GM12878 (cell line): ENCODE data around the gene DUOX1. TPM values are rescaled to one million over a fixed set of nuclear protein-coding genes. Genes with fewer than 3 reads are reported as not detected.

Experiments used
- ATAC-seq: fragments of 200-7000 bp; cut with Tn5 transposase; 3 replicates; pipeline ENCODE4 v1.9.1; 2020; ENCODE audit warnings: mild to moderate bottlenecking, moderate library complexity
- BruUV-seq: library from RNA; stranded (reverse); fragments of 400-500 nt; replicated peaks from 2 replicates; lab custom pipeline; 2021; lab: Mats Ljungman, UMichigan
- CTCF ChIA-PET: fragments of 300-600 bp; sonication (Branson Sonifier 250); formaldehyde crosslinking; extraction: SDS; loops from one replicate; lab custom pipeline; 2021; ENCODE audit warnings: inconsistent platforms; lab: Yijun Ruan, JAX
- POLR2A ChIA-PET: fragments of 350-600 bp; formaldehyde crosslinking; extraction: SDS; loops from one replicate; lab custom pipeline; 2021; ENCODE audit warnings: inconsistent platforms; lab: Charles Lee
- RAD21 ChIA-PET: fragments of 300-600 bp; sonication (Branson Sonifier 250); formaldehyde crosslinking; loops from one replicate; lab custom pipeline; 2023; ENCODE audit warnings: antibody characterized with exemption; ENCODE audit not compliant: unreplicated experiment; lab: Charles Lee
- SMC1A ChIA-PET: fragments of 300-600 bp; sonication (Branson Sonifier 250); formaldehyde crosslinking; loops from one replicate; lab custom pipeline; 2023; ENCODE audit not compliant: unreplicated experiment, uncharacterized antibody; lab: Charles Lee
- DNase-seq: peaks from one replicate; pipeline ENCODE4 v3.0.0-alpha.2; 2011; ENCODE audit warnings: low read depth, low spot score
- FAIRE-seq: peaks from 3 replicates; lab custom pipeline; 2011; peaks lifted over from hg19 to GRCh38; lab: Jason Lieb, UNC
- H2AFZ ChIP-seq: 2 replicates; pipeline ENCODE4 v1.6.0; 2011; ENCODE audit warnings: low read depth, low read length, control low read depth; ENCODE audit not compliant: control insufficient read depth
- H3K27ac ChIP-seq: 2 replicates; pipeline ENCODE4 v1.5.1; 2011; ENCODE audit warnings: control low read depth; ENCODE audit not compliant: control insufficient read depth, insufficient read depth
- H3K27me3 ChIP-seq, 2 experiments: replicated peaks in 1 of 2; 2 replicates each; pipeline versions ENCODE4 v1.6.0 to v1.6.1; 2011; ENCODE audit warnings: low read length in 1 of 2; ENCODE audit not compliant: control insufficient read depth in 2 of 2, insufficient read depth in 2 of 2
- H3K36me3 ChIP-seq, 2 experiments: 2 replicates each; pipeline ENCODE4 v1.5.1; 2011; ENCODE audit warnings: low read length in 1 of 2; ENCODE audit not compliant: control insufficient read depth in 2 of 2, insufficient read depth in 2 of 2
- H3K4me1 ChIP-seq: 2 replicates; pipeline ENCODE4 v1.6.1; 2011; ENCODE audit warnings: mild to moderate bottlenecking, low read length, moderate library complexity, mixed read lengths; ENCODE audit not compliant: control insufficient read depth, insufficient read depth
- H3K4me2 ChIP-seq: 2 replicates; pipeline ENCODE4 v1.6.0; 2011; ENCODE audit warnings: control low read depth; ENCODE audit not compliant: control insufficient read depth, insufficient read depth
- H3K4me3 ChIP-seq: fragments of 200-600 bp; sonication (generic); 2 replicates; pipeline ENCODE4 v1.5.1; 2016
- H3K79me2 ChIP-seq: 2 replicates; pipeline ENCODE4 v1.6.0; 2011; ENCODE audit warnings: low read length; ENCODE audit not compliant: control insufficient read depth, insufficient read depth
- H3K9ac ChIP-seq: 2 replicates; pipeline ENCODE4 v1.8.0; 2011; ENCODE audit warnings: low read length, control low read depth, mixed read lengths; ENCODE audit not compliant: control insufficient read depth, insufficient read depth
- H3K9me3 ChIP-seq: replicated peaks from 3 replicates; pipeline ENCODE4 v1.5.1; 2011; ENCODE audit warnings: mild to moderate bottlenecking, low read length; ENCODE audit not compliant: control insufficient read depth, insufficient read depth
- H4K20me1 ChIP-seq: 2 replicates; pipeline ENCODE4 v1.6.0; 2011; ENCODE audit not compliant: control insufficient read depth, insufficient read depth
- BMI1 ChIP-seq: fragments of 450-650 bp; IDR thresholded peaks from 2 replicates; pipeline ENCODE4 v1.6.1; 2016; ENCODE audit warnings: mild to moderate bottlenecking, moderate library complexity, borderline replicate concordance
- HDAC6 ChIP-seq: fragments of 200-600 bp; sonication (generic); IDR thresholded peaks from one replicate; pipeline ENCODE4 v1.8.0; 2017; ENCODE audit warnings: antibody characterized with exemption; ENCODE audit not compliant: unreplicated experiment
- IRF4 ChIP-seq: IDR thresholded peaks from 2 replicates; pipeline ENCODE4 v1.6.1; 2011; ENCODE audit warnings: low read depth, low read length
- NFYA ChIP-seq: IDR thresholded peaks from 2 replicates; pipeline ENCODE4 v1.6.1; 2011; ENCODE audit warnings: low read depth, mild to moderate bottlenecking, low read length, improper control_type of control experiment, borderline replicate concordance
- NR2F1 ChIP-seq: fragments of 450-650 bp; conservative IDR thresholded peaks from 2 replicates; pipeline ENCODE4 v1.6.1; 2017; ENCODE audit warnings: mild to moderate bottlenecking
- RB1 ChIP-seq: fragments of 450-650 bp; formaldehyde crosslinking; IDR thresholded peaks from 2 replicates; pipeline ENCODE4 v1.6.1; 2017; ENCODE audit warnings: mild to moderate bottlenecking, borderline replicate concordance
- SIX5 ChIP-seq: IDR thresholded peaks from 2 replicates; pipeline ENCODE4 v1.6.1; 2011; ENCODE audit warnings: mild to moderate bottlenecking, low read depth, low read length, moderate library complexity; ENCODE audit not compliant: severe bottlenecking
- SRF ChIP-seq, 2 experiments: IDR thresholded peaks; 2 replicates each; pipeline ENCODE4 v1.6.1; 2011; ENCODE audit warnings: low read depth in 2 of 2, low read length in 2 of 2, mild to moderate bottlenecking in 1 of 2, moderate library complexity in 1 of 2
- ZNF24 ChIP-seq: fragments of 450-650 bp; IDR thresholded peaks from 2 replicates; pipeline ENCODE4 v1.6.1; 2017; ENCODE audit warnings: antibody characterized with exemption, mild to moderate bottlenecking
- ZNF384 ChIP-seq: IDR thresholded peaks from 2 replicates; pipeline ENCODE4 v1.6.1; 2012; ENCODE audit warnings: low read depth, mild to moderate bottlenecking, low read length, improper control_type of control experiment, borderline replicate concordance
- WGBS: methylation state at CpG from one replicate; pipeline ENCODE4 v1.1.6; 2016; ENCODE audit warnings: low lambda C conversion rate; ENCODE audit not compliant: insufficient replicate concordance, insufficient coverage; ENCODE audit errors: missing lambda C conversion rate; 5-methylcytosine and 5-hydroxymethylcytosine counted together
- in situ Hi-C: fragments of 300-500 bp; cut with MboI; formaldehyde crosslinking; loops from 9 replicates; pipeline ENCODE4 v1.14.3; 2018; ENCODE audit warnings: mixed read lengths
- intact Hi-C: fragments of 100-400 bp; cut with micrococcal nuclease; formaldehyde crosslinking; loops from one replicate; pipeline ENCODE4 v1.14.2; 2022; ENCODE audit not compliant: unreplicated experiment
- polyA plus RNA-seq, 11 experiments: library from polyadenylated mRNA; depleted of rRNA in 4 of 11; unstranded in 6 of 11; stranded (reverse) in 5 of 11; fragments of >200 nt; fragmentation: Nextera tagmentation in 4 of 11; fragmentation: Illumina TruSeq in 1 of 11; extraction: Ambion mirVana in 4 of 11; extraction: Trizol in 1 of 11; gene quantifications; 1 replicate in 1 of 11; 2 replicates in 10 of 11; pipeline versions ENCODE4 v1.2.1 to v1.2.3, GENCODE V29; 2011 to 2016; ENCODE audit warnings: inconsistent platforms in 2 of 11, missing spikeins in 2 of 11, low read depth in 1 of 11
- total RNA-seq, 4 experiments: library from RNA; depleted of rRNA in 3 of 4; stranded (reverse); fragments of >200 nt in 3 of 4; fragmentation: Illumina TruSeq in 1 of 4; extraction: Trizol in 1 of 4; gene quantifications; 2 replicates each; pipeline versions ENCODE4 v1.2.1 to v1.2.3, GENCODE V29; 2013 to 2021
- TF ChIP-seq, protein P1 (sequence below): fragments of 450-650 bp; IDR thresholded peaks from 2 replicates; pipeline ENCODE4 v1.6.1; 2014; ENCODE audit warnings: mild to moderate bottlenecking
- TF ChIP-seq, protein P2 (sequence below): IDR thresholded peaks from 2 replicates; pipeline ENCODE4 v1.6.1; 2012; ENCODE audit warnings: mild to moderate bottlenecking, low read depth, low read length
- TF ChIP-seq, protein P3 (sequence below): fragments of 450-650 bp; formaldehyde crosslinking; IDR thresholded peaks from 2 replicates; pipeline ENCODE4 v1.4.0; 2020; ENCODE audit warnings: mild to moderate bottlenecking, moderate library complexity

DUOX1 gene
- total and polyA plus RNA-seq, 10 of the 15 experiments (the other 5 are each of a cell fraction or from before 2014, with no cell fraction given) = 0.02 to 2.1 (median 0.26) TPM; not detected in 3

DNA sequence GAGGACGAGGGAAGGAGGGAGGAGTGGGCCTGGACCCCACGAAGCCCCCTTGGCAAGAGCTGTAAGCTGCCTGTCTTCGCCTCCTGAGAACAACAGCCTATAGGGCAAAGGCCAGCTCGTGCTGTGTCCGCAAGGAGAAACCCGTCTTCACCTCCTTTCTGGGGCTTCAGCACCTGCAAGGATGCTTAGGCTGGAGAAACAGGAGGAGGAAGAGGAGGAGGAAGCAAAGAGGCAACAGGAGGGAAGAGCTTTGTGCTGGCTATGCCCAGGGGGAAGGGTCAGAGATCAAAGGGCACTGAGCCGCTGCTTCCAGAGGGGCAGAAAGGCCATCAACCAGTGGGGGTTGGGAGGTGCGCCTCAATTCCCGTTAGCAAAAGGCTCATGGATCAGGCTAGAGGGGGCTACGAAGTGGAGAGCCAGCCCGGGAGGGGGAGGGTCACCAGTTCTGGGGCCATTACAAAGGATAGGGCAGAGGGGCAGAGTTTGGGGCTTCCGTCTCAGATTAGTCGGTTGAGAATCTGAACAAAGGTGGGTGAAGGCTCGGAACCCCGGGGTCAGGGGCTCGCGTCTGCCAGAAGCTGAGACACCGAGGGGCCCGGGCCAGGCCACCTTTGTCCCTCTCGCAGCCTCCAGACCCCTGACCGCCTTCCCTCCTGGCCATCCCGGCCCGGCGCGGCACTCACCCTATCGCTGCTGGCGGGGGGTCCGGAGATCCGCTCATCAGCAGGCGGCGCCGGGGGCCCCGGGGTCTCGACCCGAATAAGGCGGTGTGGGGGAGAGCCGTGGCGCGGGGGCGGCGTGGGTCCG, 57.2 kb downstream of the DUOX1 start:
- Histone ChIP-seq H3K4me1 (peaks cover 4% of the 10 kb centered on the region), H3K9me3 (no peaks in the 10 kb centered on the region), H3K27me3 (peaks cover 0 to 2% of the 10 kb centered on the region in 2 experiments; a peak in 2 of 4 replicates), H3K9ac (no peak overlapping the region; the same call in 1 of the 2 replicates), H3K4me3 (peak overlapping the region; percentile 53; the same call in 1 of the 2 replicates), H2AFZ (no peak overlapping the region), H3K4me2 (peak overlapping the region; percentile 12), H3K36me3 (no peaks in the 10 kb centered on the region), H4K20me1 (no peaks in the 10 kb centered on the region), H3K27ac (no peak overlapping the region), H3K79me2 (no peaks in the 10 kb centered on the region)
- ChIA-PET CTCF (interaction anchor here (1.1 to 13.7 kb wide), 7 partner anchors 11 to 214 kb away, joined by 3 to 200 read pairs (median 12); no protein-coding TSS in a partner anchor), POLR2A (interaction anchor here (1.0 to 1.5 kb wide), 6 partner anchors 10 to 93 kb away, joined by 3 to 5 read pairs (median 4); no protein-coding TSS in a partner anchor), RAD21 (interaction anchor here (0.6 to 1.3 kb wide), 4 partner anchors 13 to 217 kb away, joined by 3 to 7 read pairs (median 3); no protein-coding TSS in a partner anchor), SMC1A (interaction anchor here (0.7 to 1.8 kb wide), 4 partner anchors 10 to 16 kb away, joined by 3 to 7 read pairs (median 4); no protein-coding TSS in a partner anchor)
- intact Hi-C loops (no loop called here), in situ Hi-C loops (no loop called here)
- 28% methylated on average over 29 of the region's 42 CpGs for WGBS
- FAIRE-seq (no peak), DNase-seq (no peak), ATAC-seq (no peak)
- BruUV-seq = TSS peak; percentile 44
- no peak for TF ChIP-seq SIX5
- no peak for TF ChIP-seq ZNF384
- TF ChIP-seq RB1 = no peak
- no peak for TF ChIP-seq IRF4
- TF ChIP-seq, protein P1, sequence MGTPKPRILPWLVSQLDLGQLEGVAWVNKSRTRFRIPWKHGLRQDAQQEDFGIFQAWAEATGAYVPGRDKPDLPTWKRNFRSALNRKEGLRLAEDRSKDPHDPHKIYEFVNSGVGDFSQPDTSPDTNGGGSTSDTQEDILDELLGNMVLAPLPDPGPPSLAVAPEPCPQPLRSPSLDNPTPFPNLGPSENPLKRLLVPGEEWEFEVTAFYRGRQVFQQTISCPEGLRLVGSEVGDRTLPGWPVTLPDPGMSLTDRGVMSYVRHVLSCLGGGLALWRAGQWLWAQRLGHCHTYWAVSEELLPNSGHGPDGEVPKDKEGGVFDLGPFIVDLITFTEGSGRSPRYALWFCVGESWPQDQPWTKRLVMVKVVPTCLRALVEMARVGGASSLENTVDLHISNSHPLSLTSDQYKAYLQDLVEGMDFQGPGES = no peak
- no peak for TF ChIP-seq NFYA
- TF ChIP-seq, protein P2, sequence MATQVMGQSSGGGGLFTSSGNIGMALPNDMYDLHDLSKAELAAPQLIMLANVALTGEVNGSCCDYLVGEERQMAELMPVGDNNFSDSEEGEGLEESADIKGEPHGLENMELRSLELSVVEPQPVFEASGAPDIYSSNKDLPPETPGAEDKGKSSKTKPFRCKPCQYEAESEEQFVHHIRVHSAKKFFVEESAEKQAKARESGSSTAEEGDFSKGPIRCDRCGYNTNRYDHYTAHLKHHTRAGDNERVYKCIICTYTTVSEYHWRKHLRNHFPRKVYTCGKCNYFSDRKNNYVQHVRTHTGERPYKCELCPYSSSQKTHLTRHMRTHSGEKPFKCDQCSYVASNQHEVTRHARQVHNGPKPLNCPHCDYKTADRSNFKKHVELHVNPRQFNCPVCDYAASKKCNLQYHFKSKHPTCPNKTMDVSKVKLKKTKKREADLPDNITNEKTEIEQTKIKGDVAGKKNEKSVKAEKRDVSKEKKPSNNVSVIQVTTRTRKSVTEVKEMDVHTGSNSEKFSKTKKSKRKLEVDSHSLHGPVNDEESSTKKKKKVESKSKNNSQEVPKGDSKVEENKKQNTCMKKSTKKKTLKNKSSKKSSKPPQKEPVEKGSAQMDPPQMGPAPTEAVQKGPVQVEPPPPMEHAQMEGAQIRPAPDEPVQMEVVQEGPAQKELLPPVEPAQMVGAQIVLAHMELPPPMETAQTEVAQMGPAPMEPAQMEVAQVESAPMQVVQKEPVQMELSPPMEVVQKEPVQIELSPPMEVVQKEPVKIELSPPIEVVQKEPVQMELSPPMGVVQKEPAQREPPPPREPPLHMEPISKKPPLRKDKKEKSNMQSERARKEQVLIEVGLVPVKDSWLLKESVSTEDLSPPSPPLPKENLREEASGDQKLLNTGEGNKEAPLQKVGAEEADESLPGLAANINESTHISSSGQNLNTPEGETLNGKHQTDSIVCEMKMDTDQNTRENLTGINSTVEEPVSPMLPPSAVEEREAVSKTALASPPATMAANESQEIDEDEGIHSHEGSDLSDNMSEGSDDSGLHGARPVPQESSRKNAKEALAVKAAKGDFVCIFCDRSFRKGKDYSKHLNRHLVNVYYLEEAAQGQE = no peak
- TF ChIP-seq, protein P3, sequence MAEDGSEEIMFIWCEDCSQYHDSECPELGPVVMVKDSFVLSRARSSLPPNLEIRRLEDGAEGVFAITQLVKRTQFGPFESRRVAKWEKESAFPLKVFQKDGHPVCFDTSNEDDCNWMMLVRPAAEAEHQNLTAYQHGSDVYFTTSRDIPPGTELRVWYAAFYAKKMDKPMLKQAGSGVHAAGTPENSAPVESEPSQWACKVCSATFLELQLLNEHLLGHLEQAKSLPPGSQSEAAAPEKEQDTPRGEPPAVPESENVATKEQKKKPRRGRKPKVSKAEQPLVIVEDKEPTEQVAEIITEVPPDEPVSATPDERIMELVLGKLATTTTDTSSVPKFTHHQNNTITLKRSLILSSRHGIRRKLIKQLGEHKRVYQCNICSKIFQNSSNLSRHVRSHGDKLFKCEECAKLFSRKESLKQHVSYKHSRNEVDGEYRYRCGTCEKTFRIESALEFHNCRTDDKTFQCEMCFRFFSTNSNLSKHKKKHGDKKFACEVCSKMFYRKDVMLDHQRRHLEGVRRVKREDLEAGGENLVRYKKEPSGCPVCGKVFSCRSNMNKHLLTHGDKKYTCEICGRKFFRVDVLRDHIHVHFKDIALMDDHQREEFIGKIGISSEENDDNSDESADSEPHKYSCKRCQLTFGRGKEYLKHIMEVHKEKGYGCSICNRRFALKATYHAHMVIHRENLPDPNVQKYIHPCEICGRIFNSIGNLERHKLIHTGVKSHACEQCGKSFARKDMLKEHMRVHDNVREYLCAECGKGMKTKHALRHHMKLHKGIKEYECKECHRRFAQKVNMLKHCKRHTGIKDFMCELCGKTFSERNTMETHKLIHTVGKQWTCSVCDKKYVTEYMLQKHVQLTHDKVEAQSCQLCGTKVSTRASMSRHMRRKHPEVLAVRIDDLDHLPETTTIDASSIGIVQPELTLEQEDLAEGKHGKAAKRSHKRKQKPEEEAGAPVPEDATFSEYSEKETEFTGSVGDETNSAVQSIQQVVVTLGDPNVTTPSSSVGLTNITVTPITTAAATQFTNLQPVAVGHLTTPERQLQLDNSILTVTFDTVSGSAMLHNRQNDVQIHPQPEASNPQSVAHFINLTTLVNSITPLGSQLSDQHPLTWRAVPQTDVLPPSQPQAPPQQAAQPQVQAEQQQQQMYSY (CRISPR knock-in tag) = no peak
- no peak for TF ChIP-seq BMI1
- TF ChIP-seq NR2F1 = peak; percentile 44; the same call in 1 of the 2 replicates
- no peak for TF ChIP-seq SRF (IDR thresholded peaks at IDR 0.05; ENCODE audit: low read depth in 2 of 2, low read length in 2 of 2)
- no peak for TF ChIP-seq ZNF24
- TF ChIP-seq HDAC6 = no peak
